ENCODE results near the gene ZNF774. TPM values are rescaled to one million over a fixed set of nuclear protein-coding genes. Genes with fewer than 3 reads are reported as not detected.

The ZNF774 gene
- total RNA-seq, 1 donor from 2014 or later, result 3.3 TPM

- Histone ChIP-seq H3K27ac (ENCODE audit: low read depth, low read length) (no peak overlapping the region), H3K36me3 (ENCODE audit: insufficient read depth, low read length) (no peaks in the 10 kb centered on the region), H2AFZ (ENCODE audit: low read depth, low read length) (no peak overlapping the region), H3K4me3 (ENCODE audit: insufficient read depth, low read depth, low read length) (no peak overlapping the region), H3K4me1 (ENCODE audit: insufficient read depth, low read length) (no peaks in the 10 kb centered on the region), H3K9me3 (ENCODE audit: insufficient read depth, low read depth, low read length) (no peaks in the 10 kb centered on the region), H3K79me2 (ENCODE audit: insufficient read depth, low read length) (no peaks in the 10 kb centered on the region), H4K20me1 (ENCODE audit: insufficient read depth, low read length) (no peaks in the 10 kb centered on the region), H3K27me3 (ENCODE audit: insufficient read depth, low read length) (no peaks in the 10 kb centered on the region), H3K4me2 (ENCODE audit: low read length) (no peak overlapping the region), H3K9ac (ENCODE audit: low read length) (no peak overlapping the region)
- H3K4me1 Mint-ChIP-seq (ENCODE audit: low read depth, unreplicated experiment), result no peaks in the 10 kb centered on the region
- DNase-seq (ENCODE audit: low read depth), result no peak
- no peaks in the 10 kb centered on the region for H3K27me3 Mint-ChIP-seq (ENCODE audit: low read depth, unreplicated experiment)
- FAIRE-seq, result no peak
- no peaks in the 10 kb centered on the region for H3K36me3 Mint-ChIP-seq (ENCODE audit: low read depth, unreplicated experiment)
- no peak for TF ChIP-seq CTCF (IDR thresholded peaks at IDR 0.05; ENCODE audit: insufficient read depth, low read depth, low read length)
- TF ChIP-seq EZH2 (IDR thresholded peaks at IDR 0.05; ENCODE audit: insufficient read depth, low read length), result no peak
- no peak overlapping the region for H3K4me3 Mint-ChIP-seq (ENCODE audit: unreplicated experiment)
- H3K27ac Mint-ChIP-seq (ENCODE audit: unreplicated experiment), result no peak overlapping the region
- no peaks in the 10 kb centered on the region for H3K9me3 Mint-ChIP-seq (ENCODE audit: unreplicated experiment)
Measured at GRCh38 chr15:90325726-90326125, 26.4 kb upstream of the ZNF774 start.

- H3K4me3 Mint-ChIP-seq (ENCODE audit: unreplicated experiment), result no peak overlapping the region
- peaks cover 1% of the 10 kb centered on the region for H3K27me3 Mint-ChIP-seq (ENCODE audit: low read depth, unreplicated experiment)
- no peak overlapping the region for H3K27ac Mint-ChIP-seq (ENCODE audit: unreplicated experiment)
- no peaks in the 10 kb centered on the region for H3K4me1 Mint-ChIP-seq (ENCODE audit: low read depth, unreplicated experiment)
- FAIRE-seq (no peak), DNase-seq (ENCODE audit: low read depth) (no peak)
- Histone ChIP-seq H3K36me3 (ENCODE audit: insufficient read depth, low read length) (no peaks in the 10 kb centered on the region), H2AFZ (ENCODE audit: low read depth, low read length) (no peak overlapping the region), H3K27ac (ENCODE audit: low read depth, low read length) (no peak overlapping the region), H3K4me1 (ENCODE audit: insufficient read depth, low read length) (no peaks in the 10 kb centered on the region), H3K9ac (ENCODE audit: low read length) (no peak overlapping the region), H3K4me2 (ENCODE audit: low read length) (no peak overlapping the region), H4K20me1 (ENCODE audit: insufficient read depth, low read length) (no peaks in the 10 kb centered on the region), H3K9me3 (ENCODE audit: insufficient read depth, low read depth, low read length) (no peaks in the 10 kb centered on the region), H3K79me2 (ENCODE audit: insufficient read depth, low read length) (no peaks in the 10 kb centered on the region), H3K4me3 (ENCODE audit: insufficient read depth, low read depth, low read length) (no peak overlapping the region), H3K27me3 (ENCODE audit: insufficient read depth, low read length) (no peaks in the 10 kb centered on the region)
- H3K36me3 Mint-ChIP-seq (ENCODE audit: low read depth, unreplicated experiment), result no peaks in the 10 kb centered on the region
- no peaks in the 10 kb centered on the region for H3K9me3 Mint-ChIP-seq (ENCODE audit: unreplicated experiment)
- no peak for TF ChIP-seq EZH2 (IDR thresholded peaks at IDR 0.05; ENCODE audit: insufficient read depth, low read length)
- TF ChIP-seq CTCF (IDR thresholded peaks at IDR 0.05; ENCODE audit: insufficient read depth, low read depth, low read length), result no peak
Measured at GRCh38 chr15:90326441-90326840, 25.6 kb upstream of the ZNF774 start.

- no peaks in the 10 kb centered on the region for H4K20me1 ChIP-seq (ENCODE audit: insufficient read depth, low read length)
- DNase-seq (ENCODE audit: low read depth) (no peak), FAIRE-seq (no peak)
- H3K9me3 ChIP-seq (ENCODE audit: insufficient read depth, low read depth, low read length), result no peaks in the 10 kb centered on the region
- no peak overlapping the region for H2AFZ ChIP-seq (ENCODE audit: low read depth, low read length)
- Mint-ChIP-seq H3K9me3 (ENCODE audit: unreplicated experiment) (no peaks in the 10 kb centered on the region), H3K4me1 (ENCODE audit: low read depth, unreplicated experiment) (no peaks in the 10 kb centered on the region), H3K4me3 (ENCODE audit: unreplicated experiment) (no peak overlapping the region), H3K27ac (ENCODE audit: unreplicated experiment) (no peak overlapping the region), H3K36me3 (ENCODE audit: low read depth, unreplicated experiment) (no peaks in the 10 kb centered on the region), H3K27me3 (ENCODE audit: low read depth, unreplicated experiment) (peaks cover 1% of the 10 kb centered on the region)
- H3K27ac ChIP-seq (ENCODE audit: low read depth, low read length), result no peak overlapping the region
- H3K27me3 ChIP-seq (ENCODE audit: insufficient read depth, low read length), result no peaks in the 10 kb centered on the region
- no peak for TF ChIP-seq CTCF (IDR thresholded peaks at IDR 0.05; ENCODE audit: insufficient read depth, low read depth, low read length)
- no peak for TF ChIP-seq EZH2 (IDR thresholded peaks at IDR 0.05; ENCODE audit: insufficient read depth, low read length)
- no peak overlapping the region for H3K4me3 ChIP-seq (ENCODE audit: insufficient read depth, low read depth, low read length)
- no peak overlapping the region for H3K9ac ChIP-seq (ENCODE audit: low read length)
- H3K4me1 ChIP-seq (ENCODE audit: insufficient read depth, low read length), result no peaks in the 10 kb centered on the region
- H3K79me2 ChIP-seq (ENCODE audit: insufficient read depth, low read length), result no peaks in the 10 kb centered on the region
- no peak overlapping the region for H3K4me2 ChIP-seq (ENCODE audit: low read length)
- H3K36me3 ChIP-seq (ENCODE audit: insufficient read depth, low read length), result no peaks in the 10 kb centered on the region
Measured at GRCh38 chr15:90327311-90327710, 24.8 kb upstream of the ZNF774 start.

All from astrocyte (in vitro differentiated cells and primary cell).